ENCODE data around the gene CIITA.

Gene CIITA

GRCh38 chr16:10858203-10858602 is 18.8 kb upstream of the CIITA start:
- no peak overlapping the region for H3K27ac ChIP-seq
- TF ChIP-seq CTCF (conservative IDR thresholded peaks at IDR 0.05): no peak

- TF ChIP-seq CTCF (conservative IDR thresholded peaks at IDR 0.05): no peak
These were observed 18.0 kb upstream of the CIITA start for GRCh38 chr16:10859020-10859419.

GRCh38 chr16:10859658-10860057 is 17.3 kb upstream of the CIITA start:
- no peak overlapping the region for H3K27ac ChIP-seq
- no peak for TF ChIP-seq CTCF (conservative IDR thresholded peaks at IDR 0.05)

More at GRCh38 chr16:10859020-10859419, 18.0 kb upstream of the CIITA start:
- no peak overlapping the region for H3K27ac ChIP-seq

GRCh38 chr16:10862438-10862837 is 14.6 kb upstream of the CIITA start:
- no peak overlapping the region for H3K27ac ChIP-seq

GRCh38 chr16:10865991-10866966 is 10.7 kb upstream of the CIITA start:
- TF ChIP-seq CTCF (conservative IDR thresholded peaks at IDR 0.05): no peak
- H3K27ac ChIP-seq: no peak overlapping the region

More at GRCh38 chr16:10862438-10862837, 14.6 kb upstream of the CIITA start:
- no peak for TF ChIP-seq CTCF (conservative IDR thresholded peaks at IDR 0.05)

GRCh38 chr16:10867199-10867598 is 9.8 kb upstream of the CIITA start:
- no peak for TF ChIP-seq CTCF (conservative IDR thresholded peaks at IDR 0.05)
- H3K27ac ChIP-seq: no peak overlapping the region

GRCh38 chr16:10868104-10868595 is 8.9 kb upstream of the CIITA start:
- H3K27ac ChIP-seq: no peak overlapping the region
- no peak for TF ChIP-seq CTCF (conservative IDR thresholded peaks at IDR 0.05)

Measured in VCaP (cell line).